Hepatocyte (in vitro differentiated cells): ENCODE measurements around the gene GBE1.

Experiments used
- CTCF ChIP-seq: fragments of 200-600 bp; sonication (generic); IDR thresholded peaks from 2 replicates; pipeline ENCODE4 v1.5.1; 2016; ENCODE audit warnings: antibody characterized with exemption, mild to moderate bottlenecking; ENCODE audit not compliant: poor library complexity
- EZH2 ChIP-seq: fragments of 200-600 bp; sonication (generic); IDR thresholded peaks from 2 replicates; pipeline ENCODE4 v1.6.1; 2016; ENCODE audit warnings: antibody characterized with exemption, mild to moderate bottlenecking, borderline replicate concordance

DNA sequence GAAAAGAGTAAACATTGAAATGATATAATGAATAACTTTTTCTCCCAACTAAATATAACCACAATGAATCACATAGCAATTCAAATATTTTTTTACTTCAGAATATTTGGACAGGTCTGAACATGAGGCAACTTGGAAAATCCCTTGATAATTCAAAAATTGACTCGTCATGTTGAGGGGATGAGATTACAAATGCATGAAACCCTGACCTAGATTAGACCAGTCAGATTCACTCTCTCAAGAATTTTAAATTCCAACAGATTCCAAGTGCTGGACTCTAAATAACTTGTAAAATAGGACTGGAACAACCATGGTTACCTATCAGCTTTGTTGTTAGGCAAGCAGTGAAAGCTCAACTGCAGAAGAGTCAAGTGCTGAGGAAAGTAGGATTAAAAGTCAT lies 317.5 kb downstream of the GBE1 start:
- TF ChIP-seq EZH2 (no peak), CTCF (no peak)
